ENCODE measurements around the gene ATAD3A.
A peak's percentile ranks its signal among the peaks of the same experiment; 100 is the strongest.
"Not testable (repeated sequence)": the region's sequence is repeated elsewhere in the genome, so short reads cannot be mapped to it uniquely, and the experiment has no call there.

Gene ATAD3A

DNA sequence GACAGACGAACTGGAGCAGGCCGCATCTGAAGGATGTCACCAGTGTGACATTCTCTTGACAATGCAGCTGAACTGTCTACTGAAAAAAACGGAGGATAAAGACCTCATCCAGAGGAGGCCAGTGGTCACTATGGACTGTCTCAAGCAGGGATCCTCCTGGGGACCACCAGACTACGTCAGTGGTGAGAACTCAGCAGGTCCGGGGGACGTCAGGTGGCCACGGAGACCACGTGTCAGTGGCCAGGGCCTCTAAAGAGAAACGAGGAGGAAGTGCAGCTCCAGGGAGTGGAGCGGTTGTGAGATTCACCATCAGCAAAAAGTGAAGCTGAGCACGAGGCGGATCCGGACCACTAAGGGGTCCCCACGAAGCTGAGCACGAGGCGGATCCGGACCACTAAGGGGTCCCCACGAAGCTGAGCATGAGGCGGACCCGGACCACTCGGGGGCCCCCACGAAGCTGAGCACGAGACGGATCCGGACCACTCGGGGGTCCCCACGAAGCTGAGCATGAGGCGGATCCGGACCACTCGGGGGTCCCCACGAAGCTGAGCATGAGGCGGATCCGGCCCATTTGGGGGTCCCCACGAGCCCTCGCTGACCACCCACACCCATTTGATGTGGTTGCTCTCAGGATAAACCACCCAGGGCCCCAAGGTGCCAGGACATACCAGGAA is 42.0 kb downstream of the ATAD3A start:
- Histone ChIP-seq H3K27ac (ENCODE audit: low read depth, low read length) (no peak overlapping the region), H3K4me1 (ENCODE audit: control insufficient read depth in 5 of 5, insufficient read depth in 5 of 5, low read length in 5 of 5) (peaks cover 0 to 37% (median 32%) of the 10 kb centered on the region in 5 donors), H3K9me3 (ENCODE audit: control insufficient read depth in 5 of 5, low read length in 5 of 5) (no peaks in the 10 kb centered on the region), H3K36me3 (ENCODE audit: control insufficient read depth in 5 of 5, insufficient read depth in 5 of 5, low read length in 5 of 5) (peaks cover 0 to 5% (median 0%) of the 10 kb centered on the region in 5 donors), H3K4me3 (ENCODE audit: low read depth in 1 of 5, low read length in 5 of 5) (no peak overlapping the region), H3K9ac (ENCODE audit: low read length in 5 of 5) (peak overlapping the region in 1 of 5 donors; percentile 62), H3K27me3 (ENCODE audit: control insufficient read depth in 5 of 5, insufficient read depth in 4 of 5, low read length in 5 of 5) (no peaks in the 10 kb centered on the region)

DNA sequence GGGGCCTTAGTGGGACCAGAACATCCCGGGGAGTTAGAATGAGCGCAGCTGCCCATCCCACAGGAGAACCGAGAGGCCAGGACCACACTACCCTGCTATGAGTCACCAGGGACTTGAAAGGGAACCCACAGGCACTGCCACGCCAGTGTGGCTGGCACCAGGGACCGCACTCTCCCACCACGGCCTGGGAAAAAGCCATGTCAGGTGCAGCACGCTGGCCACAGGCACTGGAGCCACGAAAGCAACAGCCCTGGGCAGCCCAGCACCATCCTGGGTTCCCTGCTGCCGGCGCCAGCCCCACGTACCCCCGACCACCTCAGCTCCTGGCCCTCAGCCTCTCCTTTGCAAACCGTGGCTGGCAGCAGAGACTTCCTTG is 42.6 kb downstream of the ATAD3A start:
- Histone ChIP-seq H3K27me3 (ENCODE audit: control insufficient read depth in 5 of 5, insufficient read depth in 4 of 5, low read length in 5 of 5) (no peaks in the 10 kb centered on the region), H3K27ac (ENCODE audit: low read depth, low read length) (no peak overlapping the region), H3K4me1 (ENCODE audit: control insufficient read depth in 5 of 5, insufficient read depth in 5 of 5, low read length in 5 of 5) (peaks cover 0 to 37% (median 32%) of the 10 kb centered on the region in 5 donors), H3K36me3 (ENCODE audit: control insufficient read depth in 5 of 5, insufficient read depth in 5 of 5, low read length in 5 of 5) (peaks cover 0 to 5% (median 0%) of the 10 kb centered on the region in 5 donors), H3K9me3 (ENCODE audit: control insufficient read depth in 5 of 5, low read length in 5 of 5) (no peaks in the 10 kb centered on the region), H3K4me3 (ENCODE audit: low read depth in 1 of 5, low read length in 5 of 5) (no peak overlapping the region), H3K9ac (ENCODE audit: low read length in 5 of 5) (peak overlapping the region in 1 of 5 donors; percentile 62)

- Histone ChIP-seq H3K4me3 (ENCODE audit: low read depth in 1 of 5, low read length in 5 of 5) (no peak overlapping the region), H3K9ac (ENCODE audit: low read length in 5 of 5) (peak overlapping the region in 2 of 5 donors; percentile 1 to 62), H3K27ac (ENCODE audit: low read depth, low read length) (no peak overlapping the region)
These were observed 43.3 kb downstream of the ATAD3A start for GRCh38 chr1:1554926-1555915.

GRCh38 chr1:1556505-1556904 is 44.5 kb downstream of the ATAD3A start:
- H3K27ac ChIP-seq (ENCODE audit: low read depth, low read length) = no peak overlapping the region
- peaks cover 0 to 17% (median 10%) of the 10 kb centered on the region in 5 donors for H3K36me3 ChIP-seq (ENCODE audit: control insufficient read depth in 5 of 5, insufficient read depth in 5 of 5, low read length in 5 of 5)
- no peak overlapping the region for H3K9ac ChIP-seq (ENCODE audit: low read length in 5 of 5)
- no peaks in the 10 kb centered on the region for H3K27me3 ChIP-seq (ENCODE audit: control insufficient read depth in 5 of 5, insufficient read depth in 4 of 5, low read length in 5 of 5)
- no peak overlapping the region for H3K4me3 ChIP-seq (ENCODE audit: low read depth in 1 of 5, low read length in 5 of 5)
- H3K9me3 ChIP-seq (ENCODE audit: control insufficient read depth in 5 of 5, low read length in 5 of 5) = no peaks in the 10 kb centered on the region
- H3K4me1 ChIP-seq (ENCODE audit: control insufficient read depth in 5 of 5, insufficient read depth in 5 of 5, low read length in 5 of 5) = peaks cover 0 to 22% (median 19%) of the 10 kb centered on the region in 5 donors

More at GRCh38 chr1:1554926-1555915, 43.3 kb downstream of the ATAD3A start:
- no peaks in the 10 kb centered on the region for H3K9me3 ChIP-seq (ENCODE audit: control insufficient read depth in 5 of 5, low read length in 5 of 5)
- no peaks in the 10 kb centered on the region for H3K27me3 ChIP-seq (ENCODE audit: control insufficient read depth in 5 of 5, insufficient read depth in 4 of 5, low read length in 5 of 5)
- H3K36me3 ChIP-seq (ENCODE audit: control insufficient read depth in 5 of 5, insufficient read depth in 5 of 5, low read length in 5 of 5) = peaks cover 0 to 8% (median 2%) of the 10 kb centered on the region in 5 donors
- peaks cover 0 to 35% (median 32%) of the 10 kb centered on the region in 5 donors for H3K4me1 ChIP-seq (ENCODE audit: control insufficient read depth in 5 of 5, insufficient read depth in 5 of 5, low read length in 5 of 5)

- H3K27ac ChIP-seq (ENCODE audit: low read depth, low read length); H3K4me3 ChIP-seq (ENCODE audit: low read depth in 1 of 5, low read length in 5 of 5); H3K9me3 ChIP-seq (ENCODE audit: control insufficient read depth in 5 of 5, low read length in 5 of 5); H3K9ac ChIP-seq (ENCODE audit: low read length in 5 of 5); H3K27me3 ChIP-seq (ENCODE audit: control insufficient read depth in 5 of 5, insufficient read depth in 4 of 5, low read length in 5 of 5): not testable (repeated sequence)
- Histone ChIP-seq H3K36me3 (ENCODE audit: control insufficient read depth in 5 of 5, insufficient read depth in 5 of 5, low read length in 5 of 5) (peaks cover 0 to 22% (median 15%) of the 10 kb centered on the region in 5 donors), H3K4me1 (ENCODE audit: control insufficient read depth in 5 of 5, insufficient read depth in 5 of 5, low read length in 5 of 5) (peaks cover 0 to 18% (median 14%) of the 10 kb centered on the region in 5 donors)
These were observed 45.0 kb downstream of the ATAD3A start for GRCh38 chr1:1556961-1557360.

GRCh38 chr1:1557688-1558087 is 45.7 kb downstream of the ATAD3A start:
- not testable (repeated sequence) for H3K27me3 ChIP-seq (ENCODE audit: control insufficient read depth in 5 of 5, insufficient read depth in 4 of 5, low read length in 5 of 5); H3K27ac ChIP-seq (ENCODE audit: low read depth, low read length); H3K9me3 ChIP-seq (ENCODE audit: control insufficient read depth in 5 of 5, low read length in 5 of 5); H3K4me3 ChIP-seq (ENCODE audit: low read depth in 1 of 5, low read length in 5 of 5); H3K9ac ChIP-seq (ENCODE audit: low read length in 5 of 5)
- Histone ChIP-seq H3K4me1 (ENCODE audit: control insufficient read depth in 5 of 5, insufficient read depth in 5 of 5, low read length in 5 of 5) (peaks cover 0 to 11% (median 7%) of the 10 kb centered on the region in 5 donors), H3K36me3 (ENCODE audit: control insufficient read depth in 5 of 5, insufficient read depth in 5 of 5, low read length in 5 of 5) (peaks cover 0 to 29% (median 22%) of the 10 kb centered on the region in 5 donors)

DNA sequence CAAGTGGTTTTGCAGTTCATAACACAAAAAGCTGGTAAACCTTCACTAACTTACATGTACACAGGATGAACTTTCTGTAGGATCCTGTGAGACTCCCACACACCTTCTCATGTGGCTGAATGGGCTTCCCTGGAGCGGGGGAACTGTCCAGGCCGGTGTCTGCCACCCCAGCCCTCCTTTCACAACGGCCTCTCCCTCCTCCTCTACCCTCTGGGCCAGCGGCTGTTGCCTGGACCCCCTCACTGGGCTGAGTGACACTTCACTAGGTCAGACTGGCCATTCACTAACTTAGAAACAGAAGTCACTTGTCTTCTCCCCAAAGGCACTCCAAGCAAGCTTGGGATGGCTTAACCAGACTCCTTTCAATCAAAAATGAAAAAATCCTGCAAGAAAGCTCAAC is 46.6 kb downstream of the ATAD3A start:
- Histone ChIP-seq H3K9ac (ENCODE audit: low read length in 5 of 5) (no peak overlapping the region), H3K36me3 (ENCODE audit: control insufficient read depth in 5 of 5, insufficient read depth in 5 of 5, low read length in 5 of 5) (peaks cover 0 to 38% (median 30%) of the 10 kb centered on the region in 5 donors), H3K4me1 (ENCODE audit: control insufficient read depth in 5 of 5, insufficient read depth in 5 of 5, low read length in 5 of 5) (peaks cover 0 to 7% (median 4%) of the 10 kb centered on the region in 5 donors), H3K4me3 (ENCODE audit: low read depth in 1 of 5, low read length in 5 of 5) (no peak overlapping the region), H3K27me3 (ENCODE audit: control insufficient read depth in 5 of 5, insufficient read depth in 4 of 5, low read length in 5 of 5) (no peaks in the 10 kb centered on the region), H3K9me3 (ENCODE audit: control insufficient read depth in 5 of 5, low read length in 5 of 5) (no peaks in the 10 kb centered on the region), H3K27ac (ENCODE audit: low read depth, low read length) (no peak overlapping the region)

DNA sequence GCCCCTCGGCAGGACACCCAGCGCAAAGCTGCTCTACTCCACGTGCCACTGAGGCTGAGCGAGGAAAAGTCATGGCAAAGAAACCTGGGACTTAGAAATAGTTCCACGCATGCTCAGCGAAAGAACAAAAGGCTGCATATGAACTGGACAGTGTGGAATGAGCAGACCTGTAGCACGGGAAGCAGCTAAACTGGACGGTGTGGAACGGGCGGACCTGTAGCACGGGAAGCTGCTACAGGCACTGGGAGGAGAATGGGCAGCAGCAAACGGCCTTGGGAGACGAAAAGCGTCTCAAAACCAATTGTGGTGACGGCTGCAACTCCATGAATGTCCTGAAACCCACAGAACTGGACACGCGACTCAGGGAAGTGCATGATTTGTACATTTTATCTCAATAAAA is 47.1 kb downstream of the ATAD3A start:
- H3K27me3 ChIP-seq (ENCODE audit: control insufficient read depth in 5 of 5, insufficient read depth in 4 of 5, low read length in 5 of 5) = no peaks in the 10 kb centered on the region
- no peak overlapping the region for H3K4me3 ChIP-seq (ENCODE audit: low read depth in 1 of 5, low read length in 5 of 5)
- no peak overlapping the region for H3K9ac ChIP-seq (ENCODE audit: low read length in 5 of 5)

DNA sequence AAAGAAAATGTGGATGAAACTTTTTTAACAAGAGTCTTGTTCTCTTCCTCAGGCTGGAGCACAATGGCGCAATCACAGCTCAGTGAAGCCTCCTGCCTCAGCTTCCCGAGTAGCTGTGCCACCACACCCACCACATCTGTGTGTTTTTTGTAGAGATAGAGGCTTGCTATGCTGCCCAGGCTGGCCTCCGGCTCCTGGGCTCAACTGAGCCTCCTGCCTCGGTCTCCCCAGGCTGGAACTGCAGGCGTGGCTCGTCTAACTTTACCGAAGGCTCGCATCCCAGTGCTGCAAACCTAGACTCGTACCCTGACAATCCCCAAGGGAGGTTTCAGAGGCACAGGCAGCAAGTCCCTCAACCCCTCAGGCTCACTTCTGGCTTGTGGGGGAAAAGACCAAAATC is 48.2 kb downstream of the ATAD3A start:
- Histone ChIP-seq H3K9ac (ENCODE audit: low read length in 5 of 5) (no peak overlapping the region), H3K27me3 (ENCODE audit: control insufficient read depth in 5 of 5, insufficient read depth in 4 of 5, low read length in 5 of 5) (no peaks in the 10 kb centered on the region), H3K4me1 (ENCODE audit: control insufficient read depth in 5 of 5, insufficient read depth in 5 of 5, low read length in 5 of 5) (peaks cover 5 to 18% (median 12%) of the 10 kb centered on the region in 5 donors), H3K36me3 (ENCODE audit: control insufficient read depth in 5 of 5, insufficient read depth in 5 of 5, low read length in 5 of 5) (peaks cover 0 to 52% (median 42%) of the 10 kb centered on the region in 5 donors), H3K9me3 (ENCODE audit: control insufficient read depth in 5 of 5, low read length in 5 of 5) (no peaks in the 10 kb centered on the region), H3K27ac (ENCODE audit: low read depth, low read length) (no peak overlapping the region), H3K4me3 (ENCODE audit: low read depth in 1 of 5, low read length in 5 of 5) (no peak overlapping the region)

More for the DNA sequence above, 47.1 kb downstream of the ATAD3A start:
- H3K27ac ChIP-seq (ENCODE audit: low read depth, low read length) = no peak overlapping the region
- peaks cover 0 to 12% (median 7%) of the 10 kb centered on the region in 5 donors for H3K4me1 ChIP-seq (ENCODE audit: control insufficient read depth in 5 of 5, insufficient read depth in 5 of 5, low read length in 5 of 5)
- no peaks in the 10 kb centered on the region for H3K9me3 ChIP-seq (ENCODE audit: control insufficient read depth in 5 of 5, low read length in 5 of 5)
- peaks cover 0 to 43% (median 35%) of the 10 kb centered on the region in 5 donors for H3K36me3 ChIP-seq (ENCODE audit: control insufficient read depth in 5 of 5, insufficient read depth in 5 of 5, low read length in 5 of 5)

All from subcutaneous abdominal adipose tissue (tissue), 5 donors.